ENCODE data around the gene SMAD6. TPM values are rescaled to one million over a fixed set of nuclear protein-coding genes. Genes with fewer than 3 reads are reported as not detected.

The SMAD6 gene
- total and polyA plus RNA-seq, 2 of the 4 experiments (the other 2 are of a cell fraction) = 4.8 to 8.5 TPM

GRCh38 chr15:66829551-66830121, 127.6 kb downstream of the SMAD6 start:
- Histone ChIP-seq H3K18ac (ENCODE audit: low read depth, low read length) (no peak overlapping the region), H2AK5ac (ENCODE audit: low read depth, low read length) (no peak overlapping the region), H3K14ac (replicated peaks; ENCODE audit: low read depth, low read length) (no peak overlapping the region), H3K27ac (ENCODE audit: insufficient read depth, low read length) (no peak overlapping the region), H3K79me1 (ENCODE audit: low read depth in 1 of 2, low read length in 2 of 2) (no peaks in the 10 kb centered on the region), H2AFZ (replicated peaks; ENCODE audit: low read length, poor library complexity) (no peak overlapping the region), H3K9me3 (ENCODE audit: control insufficient read depth, insufficient read depth, low read length) (no peaks in the 10 kb centered on the region), H3K23ac (ENCODE audit: low read depth, low read length) (no peak overlapping the region), H4K5ac (ENCODE audit: low read depth, low read length) (no peak overlapping the region), H4K20me1 (ENCODE audit: insufficient read depth, low read length) (no peaks in the 10 kb centered on the region), H3K4me3 (ENCODE audit: insufficient read depth, low read depth, low read length) (no peak overlapping the region), H2AK9ac (replicated peaks; ENCODE audit: low read depth, low read length, poor library complexity) (peak overlapping the region; percentile 8), H3K27me3 (ENCODE audit: control insufficient read depth, insufficient read depth, low read length) (no peaks in the 10 kb centered on the region), H2BK15ac (ENCODE audit: low read depth, low read length) (no peak overlapping the region), H2BK5ac (ENCODE audit: low read depth, low read length, poor library complexity, severe bottlenecking) (no peak overlapping the region), H3K9ac (ENCODE audit: low read depth, low read length) (no peak overlapping the region), H2BK120ac (ENCODE audit: low read depth, low read length) (peak overlapping the region; percentile 25; the same call in 1 of the 2 replicates), H3K4me2 (ENCODE audit: low read depth, low read length) (no peak overlapping the region), H3K4ac (ENCODE audit: low read depth, low read length) (peak overlapping the region; percentile 36; the same call in 1 of the 2 replicates), H3K4me1 (ENCODE audit: control insufficient read depth, insufficient read depth, low read length) (peaks cover 5% of the 10 kb centered on the region), H4K91ac (ENCODE audit: insufficient read depth, low read depth, low read length) (no peak overlapping the region), H2BK20ac (ENCODE audit: low read depth, low read length) (no peak overlapping the region), H3K9me1 (ENCODE audit: insufficient read depth, low read length) (no peaks in the 10 kb centered on the region), H4K8ac (ENCODE audit: low read depth in 2 of 2, low read length in 2 of 2) (peak overlapping the region in 1 of 2 experiments; percentile 4; a peak in 1 of 4 replicates), H3K56ac (ENCODE audit: extremely low read depth, insufficient read depth, low read length) (no peak overlapping the region), H3K36me3 (ENCODE audit: control insufficient read depth, insufficient read depth, low read length) (no peaks in the 10 kb centered on the region)
- in situ Hi-C loops (cut with MboI; ENCODE audit: low sequenced_read_pairs) = loop anchor here (25.0 kb wide), 1 partner anchor 117 kb away; the partner anchor contains the start of gene SMAD6
- ATAC-seq (ENCODE audit: low read depth) (no peak), DNase-seq (no peak)
- CTCF ChIA-PET = no interaction called here
- intact Hi-C loops (cut with micrococcal nuclease) = no loop called here
- dilution Hi-C loops (cut with HindIII; ENCODE audit: low sequenced_read_pairs, unreplicated experiment) = no loop called here
- BruUV-seq (replicated peaks) = no TSS peak
- TF ChIP-seq SMC3 (IDR thresholded peaks at IDR 0.05; ENCODE audit: low read depth, low read length) (no peak), RAD21 (IDR thresholded peaks at IDR 0.05; ENCODE audit: low read length) (no peak), MAZ (IDR thresholded peaks at IDR 0.05; ENCODE audit: borderline replicate concordance, low read depth, low read length) (no peak), ELK1 (IDR thresholded peaks at IDR 0.05; ENCODE audit: borderline replicate concordance, low read depth, low read length) (no peak), MAFK (IDR thresholded peaks at IDR 0.05; ENCODE audit: low read depth, low read length) (no peak), FOS (IDR thresholded peaks at IDR 0.05; ENCODE audit: low read depth, low read length) (no peak), RFX5 (IDR thresholded peaks at IDR 0.05; ENCODE audit: low read depth, low read length) (no peak), POLR2A (IDR thresholded peaks at IDR 0.05; ENCODE audit: low read depth, low read length) (no peak), MXI1 (IDR thresholded peaks at IDR 0.05; ENCODE audit: borderline replicate concordance, low read depth, low read length) (no peak), BHLHE40 (IDR thresholded peaks at IDR 0.05; ENCODE audit: low read depth, low read length) (no peak), NFE2L2 (IDR thresholded peaks at IDR 0.05; ENCODE audit: low read depth, low read length) (no peak), RCOR1 (IDR thresholded peaks at IDR 0.05; ENCODE audit: insufficient replicate concordance, low read length) (no peak), CEBPB (IDR thresholded peaks at IDR 0.05; ENCODE audit: low read depth, low read length) (no peak), CHD1 (IDR thresholded peaks at IDR 0.05; ENCODE audit: low read depth, low read length) (no peak)
- TF ChIP-seq, protein P1, sequence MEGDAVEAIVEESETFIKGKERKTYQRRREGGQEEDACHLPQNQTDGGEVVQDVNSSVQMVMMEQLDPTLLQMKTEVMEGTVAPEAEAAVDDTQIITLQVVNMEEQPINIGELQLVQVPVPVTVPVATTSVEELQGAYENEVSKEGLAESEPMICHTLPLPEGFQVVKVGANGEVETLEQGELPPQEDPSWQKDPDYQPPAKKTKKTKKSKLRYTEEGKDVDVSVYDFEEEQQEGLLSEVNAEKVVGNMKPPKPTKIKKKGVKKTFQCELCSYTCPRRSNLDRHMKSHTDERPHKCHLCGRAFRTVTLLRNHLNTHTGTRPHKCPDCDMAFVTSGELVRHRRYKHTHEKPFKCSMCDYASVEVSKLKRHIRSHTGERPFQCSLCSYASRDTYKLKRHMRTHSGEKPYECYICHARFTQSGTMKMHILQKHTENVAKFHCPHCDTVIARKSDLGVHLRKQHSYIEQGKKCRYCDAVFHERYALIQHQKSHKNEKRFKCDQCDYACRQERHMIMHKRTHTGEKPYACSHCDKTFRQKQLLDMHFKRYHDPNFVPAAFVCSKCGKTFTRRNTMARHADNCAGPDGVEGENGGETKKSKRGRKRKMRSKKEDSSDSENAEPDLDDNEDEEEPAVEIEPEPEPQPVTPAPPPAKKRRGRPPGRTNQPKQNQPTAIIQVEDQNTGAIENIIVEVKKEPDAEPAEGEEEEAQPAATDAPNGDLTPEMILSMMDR (conservative IDR thresholded peaks at IDR 0.05; ENCODE audit: low read depth, low read length) = no peak
- TF ChIP-seq, protein P2, sequence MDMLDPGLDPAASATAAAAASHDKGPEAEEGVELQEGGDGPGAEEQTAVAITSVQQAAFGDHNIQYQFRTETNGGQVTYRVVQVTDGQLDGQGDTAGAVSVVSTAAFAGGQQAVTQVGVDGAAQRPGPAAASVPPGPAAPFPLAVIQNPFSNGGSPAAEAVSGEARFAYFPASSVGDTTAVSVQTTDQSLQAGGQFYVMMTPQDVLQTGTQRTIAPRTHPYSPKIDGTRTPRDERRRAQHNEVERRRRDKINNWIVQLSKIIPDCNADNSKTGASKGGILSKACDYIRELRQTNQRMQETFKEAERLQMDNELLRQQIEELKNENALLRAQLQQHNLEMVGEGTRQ (IDR thresholded peaks at IDR 0.05; ENCODE audit: low read depth, low read length) = no peak
- POLR2A ChIA-PET (ENCODE audit: unreplicated experiment) = no interaction called here
- no CpG with 5 or more reads among the region's 4 CpGs for whole genome bisulfite sequencing, 2 experiments (ENCODE audit: extremely low coverage in 2 of 2, insufficient read length in 1 of 2)

All from IMR-90 (cell line).